MM.1S (cell line): ENCODE measurements around the gene RUSC1.
"Not testable (repeated sequence)": the region's sequence is repeated elsewhere in the genome, so short reads cannot be mapped to it uniquely, and the experiment has no call there.

Source experiments
- DNase-seq: peaks from one replicate; pipeline ENCODE4 v3.0.0-alpha.2; 2015
- H2AFZ ChIP-seq: fragments of 300-600 bp; sonication (generic); 2 replicates; pipeline ENCODE4 v1.6.0; 2016; ENCODE audit warnings: antibody characterized with exemption, low read length
- H3F3A ChIP-seq: fragments of 300-600 bp; sonication (generic); 2 replicates; pipeline ENCODE4 v1.6.1; 2016; ENCODE audit warnings: mild to moderate bottlenecking, antibody characterized with exemption, low read length, moderate library complexity, mixed read lengths; ENCODE audit not compliant: insufficient read depth
- H3K27ac ChIP-seq: fragments of 300-600 bp; sonication (generic); 2 replicates; pipeline ENCODE4 v1.5.1; 2016; ENCODE audit warnings: mild to moderate bottlenecking, low read length
- H3K27me3 ChIP-seq: fragments of 300-600 bp; sonication (generic); replicated peaks from 2 replicates; pipeline ENCODE4 v1.6.0; 2016; ENCODE audit warnings: low read length; ENCODE audit not compliant: insufficient read depth
- H3K36me3 ChIP-seq: fragments of 300-600 bp; sonication (generic); replicated peaks from 2 replicates; pipeline ENCODE4 v1.6.1; 2016; ENCODE audit warnings: mild to moderate bottlenecking, low read length, mixed read lengths; ENCODE audit not compliant: insufficient read depth
- H3K4me1 ChIP-seq: fragments of 300-600 bp; sonication (generic); 2 replicates; pipeline ENCODE4 v1.6.1; 2016; ENCODE audit warnings: low read length, mixed read lengths
- H3K4me2 ChIP-seq: fragments of 300-600 bp; sonication (generic); 2 replicates; pipeline ENCODE4 v1.6.0; 2016; ENCODE audit warnings: low read depth, low read length
- H3K4me3 ChIP-seq: fragments of 300-600 bp; sonication (generic); 2 replicates; pipeline ENCODE4 v1.5.1; 2016; ENCODE audit warnings: low read length, mixed read lengths
- H3K79me2 ChIP-seq: fragments of 300-600 bp; sonication (generic); 2 replicates; pipeline ENCODE4 v1.6.1; 2016; ENCODE audit warnings: mixed run types, low read length, mixed read lengths
- H3K9ac ChIP-seq: fragments of 300-600 bp; sonication (generic); 2 replicates; pipeline ENCODE4 v1.6.1; 2016; ENCODE audit warnings: low read length, mixed read lengths
- H3K9me2 ChIP-seq: fragments of 300-600 bp; sonication (generic); replicated peaks from 2 replicates; pipeline ENCODE4 v1.6.1; 2016; ENCODE audit warnings: mild to moderate bottlenecking, low read length, mixed read lengths; ENCODE audit not compliant: insufficient read depth
- H3K9me3 ChIP-seq: fragments of 300-600 bp; sonication (generic); replicated peaks from 2 replicates; pipeline ENCODE4 v1.6.1; 2016; ENCODE audit warnings: mild to moderate bottlenecking, low read length, mixed read lengths; ENCODE audit not compliant: insufficient read depth
- H4K20me1 ChIP-seq: fragments of 300-600 bp; sonication (generic); 2 replicates; pipeline ENCODE4 v1.6.1; 2016; ENCODE audit warnings: mild to moderate bottlenecking, low read length, moderate library complexity, mixed read lengths; ENCODE audit not compliant: insufficient read depth
- CTCF ChIP-seq: fragments of 300-600 bp; sonication (generic); IDR thresholded peaks from 2 replicates; pipeline ENCODE4 v1.5.1; 2016; ENCODE audit warnings: antibody characterized with exemption, low read length, mixed read lengths
- EZH2 ChIP-seq: fragments of 300-600 bp; sonication (generic); optimal IDR thresholded peaks from 2 replicates; pipeline ENCODE3; 2017; ENCODE audit warnings: low read depth, mild to moderate bottlenecking, antibody characterized with exemption, low read length, mixed read lengths
- EZH2phosphoT487 ChIP-seq: fragments of 300-600 bp; sonication (generic); IDR thresholded peaks from 2 replicates; pipeline ENCODE4 v1.6.1; 2018; ENCODE audit warnings: antibody characterized with exemption, low read length

RUSC1 gene

GRCh38 chr1:155326020-155326526 is 5.4 kb downstream of the RUSC1 start:
- Histone ChIP-seq H3F3A (peaks cover 31% of the 10 kb centered on the region), H3K4me2 (no peak overlapping the region), H3K79me2 (no peaks in the 10 kb centered on the region), H4K20me1 (no peaks in the 10 kb centered on the region), H2AFZ (no peak overlapping the region), H3K9me2 (no peaks in the 10 kb centered on the region), H3K27me3 (no peaks in the 10 kb centered on the region), H3K27ac (no peak overlapping the region), H3K4me1 (0 out of 2 replicates have a peak, but pooled peaks cover 7% of the 10 kb centered on the region), H3K9me3 (no peaks in the 10 kb centered on the region), H3K4me3 (no peak overlapping the region), H3K9ac (no peak overlapping the region), H3K36me3 (no peaks in the 10 kb centered on the region)
- no peak for DNase-seq
- no peak for TF ChIP-seq CTCF
- no peak for TF ChIP-seq EZH2
- TF ChIP-seq EZH2phosphoT487: no peak

- no peaks in the 10 kb centered on the region for H4K20me1 ChIP-seq
- peaks cover 29% of the 10 kb centered on the region for H3F3A ChIP-seq
- 0 out of 2 replicates have a peak, but pooled peaks cover 7% of the 10 kb centered on the region for H3K4me1 ChIP-seq
- no peaks in the 10 kb centered on the region for H3K9me2 ChIP-seq
- DNase-seq: no peak
- no peak overlapping the region for H3K4me2 ChIP-seq
- H3K79me2 ChIP-seq: no peaks in the 10 kb centered on the region
- H3K9me3 ChIP-seq: no peaks in the 10 kb centered on the region
- no peak overlapping the region for H3K9ac ChIP-seq
- H3K27me3 ChIP-seq: no peaks in the 10 kb centered on the region
- no peaks in the 10 kb centered on the region for H3K36me3 ChIP-seq
- no peak for TF ChIP-seq CTCF
- no peak for TF ChIP-seq EZH2phosphoT487
- H3K4me3 ChIP-seq: no peak overlapping the region
- H2AFZ ChIP-seq: no peak overlapping the region
- no peak overlapping the region for H3K27ac ChIP-seq
Measured at GRCh38 chr1:155326631-155327037, 5.9 kb downstream of the RUSC1 start.

GRCh38 chr1:155327981-155328380 is 7.3 kb downstream of the RUSC1 start:
- H3K4me3 ChIP-seq: no peak overlapping the region
- H3K79me2 ChIP-seq: no peaks in the 10 kb centered on the region
- no peak overlapping the region for H3K9ac ChIP-seq
- H3K36me3 ChIP-seq: no peaks in the 10 kb centered on the region
- peaks cover 22% of the 10 kb centered on the region for H3F3A ChIP-seq
- no peak overlapping the region for H2AFZ ChIP-seq
- no peak for DNase-seq
- no peaks in the 10 kb centered on the region for H3K9me3 ChIP-seq
- no peak overlapping the region for H3K27ac ChIP-seq
- no peaks in the 10 kb centered on the region for H3K27me3 ChIP-seq
- TF ChIP-seq EZH2: no peak
- TF ChIP-seq EZH2phosphoT487: no peak
- no peak for TF ChIP-seq CTCF
- H3K9me2 ChIP-seq: no peaks in the 10 kb centered on the region
- H3K4me1 ChIP-seq: 0 out of 2 replicates have a peak, but pooled peaks cover 7% of the 10 kb centered on the region
- H4K20me1 ChIP-seq: no peaks in the 10 kb centered on the region
- no peak overlapping the region for H3K4me2 ChIP-seq

- H3K27me3 ChIP-seq, H3K9me2 ChIP-seq, DNase-seq, H3K4me3 ChIP-seq, H4K20me1 ChIP-seq, H3K9me3 ChIP-seq, H3K4me1 ChIP-seq, H3K4me2 ChIP-seq, H3K36me3 ChIP-seq, H3K27ac ChIP-seq, H2AFZ ChIP-seq, H3K79me2 ChIP-seq, H3K9ac ChIP-seq: not testable (repeated sequence)
- peaks cover 13% of the 10 kb centered on the region for H3F3A ChIP-seq
Measured at GRCh38 chr1:155328856-155329255, 8.2 kb downstream of the RUSC1 start.
